ENCODE results near the gene GRHL3. TPM values are rescaled to one million over a fixed set of nuclear protein-coding genes. Genes with fewer than 3 reads are reported as not detected.

GRHL3 gene
- total RNA-seq, 4 donors from 2014 or later: 77.6 to 179 (median 115) TPM

DNA sequence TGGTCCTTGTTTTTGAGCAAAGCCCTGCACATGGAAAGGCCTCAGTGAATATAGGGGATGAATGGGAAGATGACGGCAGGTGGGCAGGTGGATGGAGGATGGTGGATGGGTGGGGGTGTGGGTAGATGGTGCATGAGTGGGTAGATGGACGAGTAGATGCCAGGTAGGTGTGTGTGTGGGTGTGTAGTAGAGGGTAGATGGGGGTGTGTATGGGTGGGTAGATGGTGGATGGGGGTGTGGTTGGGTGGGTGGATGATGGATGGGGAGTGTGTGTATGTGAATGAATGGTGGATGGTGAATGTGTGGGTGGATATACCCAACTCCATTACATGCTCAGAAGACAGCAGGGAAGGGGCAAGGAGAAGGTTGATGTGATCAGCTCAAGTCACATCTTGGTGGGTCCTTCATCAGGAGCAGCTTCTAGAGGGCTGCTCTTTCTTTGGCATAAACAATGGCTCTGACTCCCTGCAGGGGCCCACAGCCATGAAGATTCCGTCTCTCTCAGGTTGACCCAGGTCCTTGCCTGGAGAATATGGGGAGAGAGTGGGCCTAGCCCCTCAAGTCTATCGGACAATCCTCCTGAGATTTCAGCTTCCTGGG is 34.2 kb downstream of the GRHL3 start:
- Histone ChIP-seq H3K36me3 (peaks cover 0 to 100% (median 0%) of the 10 kb centered on the region in 3 donors), H3K27ac (peak overlapping the region in 1 of 4 donors; percentile 3), H3K4me1 (no peaks in the 10 kb centered on the region), H3K27me3 (no peaks in the 10 kb centered on the region), H3K4me3 (no peak overlapping the region), H3K9me3 (no peaks in the 10 kb centered on the region)
- no peak for DNase-seq
- no peak for TF ChIP-seq POLR2A (IDR thresholded peaks at IDR 0.05)
- TF ChIP-seq, protein P1, sequence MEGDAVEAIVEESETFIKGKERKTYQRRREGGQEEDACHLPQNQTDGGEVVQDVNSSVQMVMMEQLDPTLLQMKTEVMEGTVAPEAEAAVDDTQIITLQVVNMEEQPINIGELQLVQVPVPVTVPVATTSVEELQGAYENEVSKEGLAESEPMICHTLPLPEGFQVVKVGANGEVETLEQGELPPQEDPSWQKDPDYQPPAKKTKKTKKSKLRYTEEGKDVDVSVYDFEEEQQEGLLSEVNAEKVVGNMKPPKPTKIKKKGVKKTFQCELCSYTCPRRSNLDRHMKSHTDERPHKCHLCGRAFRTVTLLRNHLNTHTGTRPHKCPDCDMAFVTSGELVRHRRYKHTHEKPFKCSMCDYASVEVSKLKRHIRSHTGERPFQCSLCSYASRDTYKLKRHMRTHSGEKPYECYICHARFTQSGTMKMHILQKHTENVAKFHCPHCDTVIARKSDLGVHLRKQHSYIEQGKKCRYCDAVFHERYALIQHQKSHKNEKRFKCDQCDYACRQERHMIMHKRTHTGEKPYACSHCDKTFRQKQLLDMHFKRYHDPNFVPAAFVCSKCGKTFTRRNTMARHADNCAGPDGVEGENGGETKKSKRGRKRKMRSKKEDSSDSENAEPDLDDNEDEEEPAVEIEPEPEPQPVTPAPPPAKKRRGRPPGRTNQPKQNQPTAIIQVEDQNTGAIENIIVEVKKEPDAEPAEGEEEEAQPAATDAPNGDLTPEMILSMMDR (IDR thresholded peaks at IDR 0.05): no peak
- intact Hi-C loops (cut with DNase I): no loop called here
- WGBS, 2 donors: 89 to 92% methylated on average over 3 to 4 of the region's 4 CpGs

DNA sequence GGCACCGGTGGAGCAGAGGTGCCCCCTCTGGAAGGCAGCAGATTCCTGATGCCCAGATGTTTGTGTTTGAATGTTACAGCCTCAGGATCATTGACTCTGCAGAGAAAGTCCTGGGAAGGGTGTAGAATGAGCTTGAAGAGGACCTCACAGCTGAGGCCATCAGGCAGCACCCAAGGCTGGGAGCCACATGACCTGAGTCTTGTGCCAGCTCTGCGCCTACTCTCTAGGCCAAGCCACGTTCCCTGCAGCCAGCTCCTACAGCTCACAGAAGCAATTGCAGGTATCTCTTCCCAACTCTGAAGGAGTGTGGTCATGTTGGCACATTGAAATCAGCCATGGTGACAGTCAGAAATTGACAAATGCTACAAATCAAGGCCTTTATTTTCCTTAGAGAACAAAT is 36.3 kb downstream of the GRHL3 start:
- no peak for DNase-seq
- Histone ChIP-seq H3K4me3 (no peak overlapping the region), H3K27me3 (no peaks in the 10 kb centered on the region), H3K9me3 (no peaks in the 10 kb centered on the region), H3K27ac (no peak overlapping the region), H3K36me3 (peaks cover 0 to 100% (median 0%) of the 10 kb centered on the region in 3 donors), H3K4me1 (no peaks in the 10 kb centered on the region)
- intact Hi-C loops (cut with DNase I): no loop called here
- TF ChIP-seq, protein P1 (IDR thresholded peaks at IDR 0.05): no peak
- no peak for TF ChIP-seq POLR2A (IDR thresholded peaks at IDR 0.05)
- WGBS, 2 donors: 74 to 83% methylated on average over 3 of the region's 3 CpGs

DNA sequence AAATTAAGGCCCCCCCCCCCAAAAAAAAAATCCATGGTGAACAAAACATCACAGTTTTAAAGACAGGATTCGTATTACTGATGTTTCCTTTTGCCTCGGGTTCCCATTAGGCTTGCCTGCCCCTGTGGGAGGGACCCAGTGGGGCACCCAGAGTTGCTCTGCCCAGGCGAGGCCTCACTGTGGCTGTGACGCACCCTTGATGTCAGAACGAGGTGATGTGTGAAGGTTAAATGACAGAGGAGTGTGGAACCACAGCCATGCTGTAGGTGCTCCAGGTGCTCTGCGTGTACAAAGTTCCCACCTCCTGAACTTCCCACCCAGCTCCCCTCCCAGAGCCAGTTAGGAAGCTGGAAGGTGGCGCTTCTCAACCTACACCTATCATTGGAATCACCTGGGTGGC is 37.9 kb downstream of the GRHL3 start:
- Histone ChIP-seq H3K9me3 (no peaks in the 10 kb centered on the region), H3K36me3 (peaks cover 0 to 89% (median 0%) of the 10 kb centered on the region in 3 donors), H3K4me3 (no peak overlapping the region), H3K27ac (peak overlapping the region in 3 of 4 donors; percentile 27 to 54 (median 42)), H3K27me3 (no peaks in the 10 kb centered on the region), H3K4me1 (peaks cover 0 to 5% (median 0%) of the 10 kb centered on the region in 3 donors)
- intact Hi-C loops (cut with DNase I): no loop called here
- 89 to 93% methylated on average over 6 to 7 of the region's 7 CpGs for WGBS, 2 donors
- DNase-seq: no peak
- TF ChIP-seq, protein P1 (IDR thresholded peaks at IDR 0.05): no peak
- no peak for TF ChIP-seq POLR2A (IDR thresholded peaks at IDR 0.05)

DNA sequence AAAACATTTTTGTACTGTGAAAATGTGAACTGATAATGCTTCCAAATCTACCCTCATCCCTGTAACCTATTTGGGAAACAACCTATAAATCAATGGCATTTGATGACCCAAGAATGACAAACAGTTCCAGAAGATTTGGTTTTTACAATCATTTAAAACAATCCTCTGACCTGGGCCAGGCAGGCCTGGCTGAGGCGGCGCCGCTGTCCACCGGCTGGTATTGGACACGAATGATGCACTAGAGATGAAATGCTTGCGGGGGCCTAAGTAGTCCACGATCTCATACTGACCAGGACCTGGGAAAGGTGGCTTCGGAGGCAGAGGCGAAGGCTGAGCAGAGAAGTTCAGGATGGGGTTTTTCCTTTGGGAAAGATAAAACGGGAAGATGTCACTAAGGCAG is 41.5 kb downstream of the GRHL3 start:
- Histone ChIP-seq H3K4me3 (no peak overlapping the region), H3K27ac (peak overlapping the region in 1 of 4 donors; percentile 10), H3K4me1 (peaks cover 17 to 41% (median 31%) of the 10 kb centered on the region in 3 donors), H3K36me3 (peaks cover 0 to 52% (median 0%) of the 10 kb centered on the region in 3 donors), H3K27me3 (no peaks in the 10 kb centered on the region), H3K9me3 (no peaks in the 10 kb centered on the region)
- WGBS, 2 donors: 94 to 98% methylated on average over 4 to 10 of the region's 10 CpGs
- TF ChIP-seq, protein P1 (IDR thresholded peaks at IDR 0.05): no peak
- TF ChIP-seq POLR2A (IDR thresholded peaks at IDR 0.05): no peak
- DNase-seq: no peak
- intact Hi-C loops (cut with DNase I): no loop called here

DNA sequence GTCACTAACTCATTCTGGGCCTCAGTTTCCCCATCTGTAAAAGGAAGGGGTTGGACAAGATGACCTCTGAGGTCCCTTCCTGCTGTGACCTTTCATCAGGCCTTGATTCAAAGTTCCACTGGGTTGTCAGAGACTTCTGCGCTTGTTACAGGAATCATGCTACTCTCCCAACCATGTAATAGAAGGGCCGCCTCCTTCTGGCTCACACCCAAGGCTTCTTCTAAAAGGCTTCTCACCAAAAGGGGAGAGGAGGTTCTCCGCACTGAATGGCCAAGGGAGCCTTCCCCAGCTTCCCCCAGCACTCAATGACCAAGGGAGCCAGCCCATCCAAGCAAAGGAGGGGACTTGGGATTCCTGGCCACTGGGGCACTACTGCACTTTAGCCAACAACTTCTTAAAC is 42.7 kb downstream of the GRHL3 start:
- no peaks in the 10 kb centered on the region for H3K27me3 ChIP-seq
- no peak overlapping the region for H3K4me3 ChIP-seq
- 90% methylated on average over 2 of the region's 3 CpGs; no CpG with 5 or more reads in 1 of the 2 donors for WGBS, 2 donors
- H3K9me3 ChIP-seq: no peaks in the 10 kb centered on the region
- H3K36me3 ChIP-seq: peaks cover 0 to 41% (median 0%) of the 10 kb centered on the region in 3 donors
- no peak for DNase-seq
- H3K4me1 ChIP-seq: peaks cover 17 to 51% (median 33%) of the 10 kb centered on the region in 3 donors
- H3K27ac ChIP-seq: peak overlapping the region in 2 of 4 donors; percentile 89
- no peak for TF ChIP-seq POLR2A (IDR thresholded peaks at IDR 0.05)
- TF ChIP-seq, protein P1 (IDR thresholded peaks at IDR 0.05): no peak
- intact Hi-C loops (cut with DNase I): no loop called here
